ENCODE results near the gene CDH13. TPM values are rescaled to one million over a fixed set of nuclear protein-coding genes. Genes with fewer than 3 reads are reported as not detected.

The CDH13 gene
- total and polyA plus RNA-seq, 2 experiments from 2014 or later = 1.6 to 4.4 TPM

GRCh38 chr16:83143788-83144187 lies 517.0 kb downstream of the CDH13 start:
- H2AFZ ChIP-seq = no peak overlapping the region
- no peak for DNase-seq (ENCODE audit: low spot score)

More at GRCh38 chr16:83143788-83144187, 517.0 kb downstream of the CDH13 start:
- no peaks in the 10 kb centered on the region for H3K36me3 ChIP-seq (ENCODE audit: insufficient read depth)
- no peak overlapping the region for H3K27ac ChIP-seq (ENCODE audit: low read depth)
- no peak for ATAC-seq
- no peak overlapping the region for H3K4me3 ChIP-seq
- no peak overlapping the region for H3K4me3 Mint-ChIP-seq
- no peaks in the 10 kb centered on the region for H3K27me3 ChIP-seq (ENCODE audit: insufficient read depth)
- no peaks in the 10 kb centered on the region for H3K4me1 Mint-ChIP-seq
- H4K20me1 ChIP-seq (replicated peaks; ENCODE audit: insufficient read depth) = no peaks in the 10 kb centered on the region
- H3K79me2 ChIP-seq (replicated peaks; ENCODE audit: insufficient read depth) = no peaks in the 10 kb centered on the region
- no peak overlapping the region for H3K27ac Mint-ChIP-seq
- peaks cover 6% of the 10 kb centered on the region; the same call in 2 of the 3 replicates for H3K9me3 Mint-ChIP-seq
- no peaks in the 10 kb centered on the region for H3K4me1 ChIP-seq (ENCODE audit: insufficient read depth)
- H3K27me3 Mint-ChIP-seq (ENCODE audit: insufficient read depth, low read depth, poor library complexity) = peaks cover 3% of the 10 kb centered on the region
- TF ChIP-seq ETS1 (IDR thresholded peaks at IDR 0.05) (no peak), CREB1 (CRISPR knock-in tag; IDR thresholded peaks at IDR 0.05; ENCODE audit: low read depth) (no peak), POLR2AphosphoS5 (IDR thresholded peaks at IDR 0.05; ENCODE audit: low read depth) (no peak), EZH2 (IDR thresholded peaks at IDR 0.05; ENCODE audit: low read depth, unreplicated experiment) (no peak), NANOG (IDR thresholded peaks at IDR 0.05; ENCODE audit: borderline replicate concordance) (no peak), ZNF114 (CRISPR knock-in tag; IDR thresholded peaks at IDR 0.05) (no peak), JUNB (IDR thresholded peaks at IDR 0.05; ENCODE audit: unreplicated experiment) (no peak), STAT1 (IDR thresholded peaks at IDR 0.05; ENCODE audit: unreplicated experiment) (no peak), ZNF331 (CRISPR knock-in tag; IDR thresholded peaks at IDR 0.05; ENCODE audit: low read depth) (no peak), EZH2phosphoT487 (IDR thresholded peaks at IDR 0.05; ENCODE audit: unreplicated experiment) (no peak)
- TF ChIP-seq, protein P1, sequence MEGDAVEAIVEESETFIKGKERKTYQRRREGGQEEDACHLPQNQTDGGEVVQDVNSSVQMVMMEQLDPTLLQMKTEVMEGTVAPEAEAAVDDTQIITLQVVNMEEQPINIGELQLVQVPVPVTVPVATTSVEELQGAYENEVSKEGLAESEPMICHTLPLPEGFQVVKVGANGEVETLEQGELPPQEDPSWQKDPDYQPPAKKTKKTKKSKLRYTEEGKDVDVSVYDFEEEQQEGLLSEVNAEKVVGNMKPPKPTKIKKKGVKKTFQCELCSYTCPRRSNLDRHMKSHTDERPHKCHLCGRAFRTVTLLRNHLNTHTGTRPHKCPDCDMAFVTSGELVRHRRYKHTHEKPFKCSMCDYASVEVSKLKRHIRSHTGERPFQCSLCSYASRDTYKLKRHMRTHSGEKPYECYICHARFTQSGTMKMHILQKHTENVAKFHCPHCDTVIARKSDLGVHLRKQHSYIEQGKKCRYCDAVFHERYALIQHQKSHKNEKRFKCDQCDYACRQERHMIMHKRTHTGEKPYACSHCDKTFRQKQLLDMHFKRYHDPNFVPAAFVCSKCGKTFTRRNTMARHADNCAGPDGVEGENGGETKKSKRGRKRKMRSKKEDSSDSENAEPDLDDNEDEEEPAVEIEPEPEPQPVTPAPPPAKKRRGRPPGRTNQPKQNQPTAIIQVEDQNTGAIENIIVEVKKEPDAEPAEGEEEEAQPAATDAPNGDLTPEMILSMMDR (conservative IDR thresholded peaks at IDR 0.05; ENCODE audit: low read depth in 2 of 2) = no peak
- TF ChIP-seq, protein P2, sequence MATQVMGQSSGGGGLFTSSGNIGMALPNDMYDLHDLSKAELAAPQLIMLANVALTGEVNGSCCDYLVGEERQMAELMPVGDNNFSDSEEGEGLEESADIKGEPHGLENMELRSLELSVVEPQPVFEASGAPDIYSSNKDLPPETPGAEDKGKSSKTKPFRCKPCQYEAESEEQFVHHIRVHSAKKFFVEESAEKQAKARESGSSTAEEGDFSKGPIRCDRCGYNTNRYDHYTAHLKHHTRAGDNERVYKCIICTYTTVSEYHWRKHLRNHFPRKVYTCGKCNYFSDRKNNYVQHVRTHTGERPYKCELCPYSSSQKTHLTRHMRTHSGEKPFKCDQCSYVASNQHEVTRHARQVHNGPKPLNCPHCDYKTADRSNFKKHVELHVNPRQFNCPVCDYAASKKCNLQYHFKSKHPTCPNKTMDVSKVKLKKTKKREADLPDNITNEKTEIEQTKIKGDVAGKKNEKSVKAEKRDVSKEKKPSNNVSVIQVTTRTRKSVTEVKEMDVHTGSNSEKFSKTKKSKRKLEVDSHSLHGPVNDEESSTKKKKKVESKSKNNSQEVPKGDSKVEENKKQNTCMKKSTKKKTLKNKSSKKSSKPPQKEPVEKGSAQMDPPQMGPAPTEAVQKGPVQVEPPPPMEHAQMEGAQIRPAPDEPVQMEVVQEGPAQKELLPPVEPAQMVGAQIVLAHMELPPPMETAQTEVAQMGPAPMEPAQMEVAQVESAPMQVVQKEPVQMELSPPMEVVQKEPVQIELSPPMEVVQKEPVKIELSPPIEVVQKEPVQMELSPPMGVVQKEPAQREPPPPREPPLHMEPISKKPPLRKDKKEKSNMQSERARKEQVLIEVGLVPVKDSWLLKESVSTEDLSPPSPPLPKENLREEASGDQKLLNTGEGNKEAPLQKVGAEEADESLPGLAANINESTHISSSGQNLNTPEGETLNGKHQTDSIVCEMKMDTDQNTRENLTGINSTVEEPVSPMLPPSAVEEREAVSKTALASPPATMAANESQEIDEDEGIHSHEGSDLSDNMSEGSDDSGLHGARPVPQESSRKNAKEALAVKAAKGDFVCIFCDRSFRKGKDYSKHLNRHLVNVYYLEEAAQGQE (IDR thresholded peaks at IDR 0.05; ENCODE audit: unreplicated experiment) = no peak
- TF ChIP-seq, protein P3, sequence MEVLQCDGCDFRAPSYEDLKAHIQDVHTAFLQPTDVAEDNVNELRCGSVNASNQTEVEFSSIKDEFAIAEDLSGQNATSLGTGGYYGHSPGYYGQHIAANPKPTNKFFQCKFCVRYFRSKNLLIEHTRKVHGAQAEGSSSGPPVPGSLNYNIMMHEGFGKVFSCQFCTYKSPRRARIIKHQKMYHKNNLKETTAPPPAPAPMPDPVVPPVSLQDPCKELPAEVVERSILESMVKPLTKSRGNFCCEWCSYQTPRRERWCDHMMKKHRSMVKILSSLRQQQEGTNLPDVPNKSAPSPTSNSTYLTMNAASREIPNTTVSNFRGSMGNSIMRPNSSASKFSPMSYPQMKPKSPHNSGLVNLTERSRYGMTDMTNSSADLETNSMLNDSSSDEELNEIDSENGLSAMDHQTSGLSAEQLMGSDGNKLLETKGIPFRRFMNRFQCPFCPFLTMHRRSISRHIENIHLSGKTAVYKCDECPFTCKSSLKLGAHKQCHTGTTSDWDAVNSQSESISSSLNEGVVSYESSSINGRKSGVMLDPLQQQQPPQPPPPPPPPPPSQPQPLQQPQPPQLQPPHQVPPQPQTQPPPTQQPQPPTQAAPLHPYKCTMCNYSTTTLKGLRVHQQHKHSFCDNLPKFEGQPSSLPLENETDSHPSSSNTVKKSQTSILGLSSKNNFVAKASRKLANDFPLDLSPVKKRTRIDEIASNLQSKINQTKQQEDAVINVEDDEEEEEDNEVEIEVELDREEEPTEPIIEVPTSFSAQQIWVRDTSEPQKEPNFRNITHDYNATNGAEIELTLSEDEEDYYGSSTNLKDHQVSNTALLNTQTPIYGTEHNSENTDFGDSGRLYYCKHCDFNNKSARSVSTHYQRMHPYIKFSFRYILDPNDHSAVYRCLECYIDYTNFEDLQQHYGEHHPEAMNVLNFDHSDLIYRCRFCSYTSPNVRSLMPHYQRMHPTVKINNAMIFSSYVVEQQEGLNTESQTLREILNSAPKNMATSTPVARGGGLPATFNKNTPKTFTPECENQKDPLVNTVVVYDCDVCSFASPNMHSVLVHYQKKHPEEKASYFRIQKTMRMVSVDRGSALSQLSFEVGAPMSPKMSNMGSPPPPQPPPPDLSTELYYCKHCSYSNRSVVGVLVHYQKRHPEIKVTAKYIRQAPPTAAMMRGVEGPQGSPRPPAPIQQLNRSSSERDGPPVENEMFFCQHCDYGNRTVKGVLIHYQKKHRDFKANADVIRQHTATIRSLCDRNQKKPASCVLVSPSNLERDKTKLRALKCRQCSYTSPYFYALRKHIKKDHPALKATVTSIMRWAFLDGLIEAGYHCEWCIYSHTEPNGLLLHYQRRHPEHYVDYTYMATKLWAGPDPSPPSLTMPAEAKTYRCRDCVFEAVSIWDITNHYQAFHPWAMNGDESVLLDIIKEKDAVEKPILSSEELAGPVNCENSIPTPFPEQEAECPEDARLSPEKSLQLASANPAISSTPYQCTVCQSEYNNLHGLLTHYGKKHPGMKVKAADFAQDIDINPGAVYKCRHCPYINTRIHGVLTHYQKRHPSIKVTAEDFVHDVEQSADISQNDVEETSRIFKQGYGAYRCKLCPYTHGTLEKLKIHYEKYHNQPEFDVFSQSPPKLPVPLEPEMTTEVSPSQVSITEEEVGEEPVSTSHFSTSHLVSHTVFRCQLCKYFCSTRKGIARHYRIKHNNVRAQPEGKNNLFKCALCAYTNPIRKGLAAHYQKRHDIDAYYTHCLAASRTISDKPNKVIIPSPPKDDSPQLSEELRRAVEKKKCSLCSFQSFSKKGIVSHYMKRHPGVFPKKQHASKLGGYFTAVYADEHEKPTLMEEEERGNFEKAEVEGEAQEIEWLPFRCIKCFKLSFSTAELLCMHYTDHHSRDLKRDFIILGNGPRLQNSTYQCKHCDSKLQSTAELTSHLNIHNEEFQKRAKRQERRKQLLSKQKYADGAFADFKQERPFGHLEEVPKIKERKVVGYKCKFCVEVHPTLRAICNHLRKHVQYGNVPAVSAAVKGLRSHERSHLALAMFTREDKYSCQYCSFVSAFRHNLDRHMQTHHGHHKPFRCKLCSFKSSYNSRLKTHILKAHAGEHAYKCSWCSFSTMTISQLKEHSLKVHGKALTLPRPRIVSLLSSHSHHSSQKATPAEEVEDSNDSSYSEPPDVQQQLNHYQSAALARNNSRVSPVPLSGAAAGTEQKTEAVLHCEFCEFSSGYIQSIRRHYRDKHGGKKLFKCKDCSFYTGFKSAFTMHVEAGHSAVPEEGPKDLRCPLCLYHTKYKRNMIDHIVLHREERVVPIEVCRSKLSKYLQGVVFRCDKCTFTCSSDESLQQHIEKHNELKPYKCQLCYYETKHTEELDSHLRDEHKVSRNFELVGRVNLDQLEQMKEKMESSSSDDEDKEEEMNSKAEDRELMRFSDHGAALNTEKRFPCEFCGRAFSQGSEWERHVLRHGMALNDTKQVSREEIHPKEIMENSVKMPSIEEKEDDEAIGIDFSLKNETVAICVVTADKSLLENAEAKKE (CRISPR knock-in tag; IDR thresholded peaks at IDR 0.05) = no peak
- H3K36me3 Mint-ChIP-seq (ENCODE audit: low read depth) = no peaks in the 10 kb centered on the region
- H3K9me2 ChIP-seq (ENCODE audit: insufficient read depth) = no peaks in the 10 kb centered on the region
- no peak overlapping the region for H3K4me2 ChIP-seq
- no peaks in the 10 kb centered on the region for H3F3A ChIP-seq (replicated peaks; ENCODE audit: low read depth)

Measured in GM23338 (cell line).